ENCODE measurements around the gene DDX20.
"Not testable (repeated sequence)": the region's sequence is repeated elsewhere in the genome, so short reads cannot be mapped to it uniquely, and the experiment has no call there.

Gene DDX20

DNA sequence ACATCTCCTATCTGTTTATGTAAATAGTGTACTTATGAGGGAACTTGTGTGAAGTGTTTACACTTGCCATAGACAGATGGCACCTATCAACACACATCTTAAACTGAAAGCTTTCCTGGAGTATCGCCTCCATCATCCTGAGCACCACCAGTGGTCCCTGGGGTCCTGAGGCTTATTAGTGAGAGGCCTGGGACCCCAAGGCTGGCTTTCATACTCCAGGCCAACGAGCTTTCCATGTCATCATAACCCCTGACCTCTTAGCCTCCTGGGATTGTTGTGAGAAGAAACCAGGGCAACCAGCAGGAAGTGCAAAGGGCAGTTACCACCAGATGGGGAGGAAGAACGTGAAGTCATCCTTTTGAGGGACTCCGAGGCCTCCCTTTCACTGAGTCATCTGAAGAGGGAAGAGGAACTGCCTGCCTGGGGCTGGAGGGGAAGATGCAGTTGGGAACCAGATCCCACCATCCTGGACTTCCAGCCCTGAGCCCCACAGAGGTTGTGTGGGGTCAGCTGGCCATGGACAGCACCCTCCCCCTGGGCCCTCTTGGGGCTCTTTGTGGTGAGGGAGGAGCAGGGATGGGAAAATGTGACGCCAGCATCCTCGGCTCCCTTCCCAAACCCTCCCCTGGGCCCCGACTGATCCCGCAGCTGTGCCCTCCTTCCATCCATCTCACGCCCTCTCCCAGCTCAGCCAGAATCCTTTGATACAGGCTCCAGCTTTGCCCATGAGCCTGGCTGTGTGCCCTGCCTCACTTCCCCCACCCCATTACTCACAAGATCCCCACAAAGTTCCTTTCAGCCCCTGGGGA, 22.3 kb upstream of the DDX20 start:
- no peak for DNase-seq (ENCODE audit: low read depth, low spot score)

DNA sequence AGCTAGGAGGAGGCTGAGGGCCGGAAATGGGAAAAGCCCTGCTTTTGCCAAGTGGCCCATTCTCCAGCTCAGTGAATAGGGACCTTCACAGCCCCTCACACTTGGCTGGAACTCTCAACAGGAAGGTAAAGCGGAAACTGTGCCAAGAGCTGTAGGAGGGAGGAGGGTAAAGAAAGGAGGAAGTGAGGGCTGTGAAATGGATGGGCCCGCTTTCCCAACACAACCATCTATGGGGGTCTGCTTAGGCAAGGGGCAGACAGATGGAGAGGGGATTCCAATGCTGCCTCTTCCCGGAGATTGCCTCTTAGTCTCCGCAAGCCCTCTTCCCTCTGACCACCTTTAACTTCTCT, 21.7 kb upstream of the DDX20 start:
- no peak for DNase-seq (ENCODE audit: low read depth, low spot score)

DNA sequence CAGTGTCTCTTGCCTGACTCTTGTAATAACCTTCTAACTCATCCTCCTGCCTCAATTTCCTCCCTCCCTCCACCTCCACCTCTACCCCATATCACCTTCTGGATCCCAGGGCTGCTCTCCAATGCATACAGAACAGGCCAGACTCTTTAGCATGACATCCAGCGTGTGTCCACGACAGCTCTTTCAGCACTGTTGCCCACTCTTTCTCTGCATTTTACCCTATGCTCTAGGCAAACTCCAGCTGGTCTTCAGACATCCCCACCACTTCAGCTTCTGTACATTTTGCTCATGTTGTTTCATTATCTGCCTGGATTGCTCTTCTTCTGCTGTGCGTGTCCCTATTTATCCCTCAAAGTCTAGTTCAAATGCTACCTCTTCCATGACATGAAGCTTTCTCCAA, 21.3 kb upstream of the DDX20 start:
- no peak for DNase-seq (ENCODE audit: low read depth, low spot score)

DNA sequence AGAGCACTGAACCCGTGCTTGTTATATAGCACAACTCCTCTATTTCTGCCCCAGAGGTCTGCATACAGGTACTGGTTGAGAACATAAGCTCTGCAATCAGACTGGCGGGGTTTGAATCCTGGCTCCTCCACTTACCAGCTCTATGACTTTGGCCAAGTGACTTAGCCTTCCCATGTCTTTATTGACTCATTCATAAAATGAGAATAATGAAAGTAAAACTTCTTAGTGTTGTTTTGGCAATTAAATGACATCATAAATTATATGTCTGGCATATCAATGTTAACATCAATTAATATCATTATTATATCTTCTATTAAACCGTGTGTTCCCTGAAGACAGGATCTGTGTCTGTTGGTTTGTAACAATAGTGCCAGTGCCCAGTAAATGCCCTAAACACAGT, 20.8 kb upstream of the DDX20 start:
- no peak for DNase-seq (ENCODE audit: low read depth, low spot score)

DNA sequence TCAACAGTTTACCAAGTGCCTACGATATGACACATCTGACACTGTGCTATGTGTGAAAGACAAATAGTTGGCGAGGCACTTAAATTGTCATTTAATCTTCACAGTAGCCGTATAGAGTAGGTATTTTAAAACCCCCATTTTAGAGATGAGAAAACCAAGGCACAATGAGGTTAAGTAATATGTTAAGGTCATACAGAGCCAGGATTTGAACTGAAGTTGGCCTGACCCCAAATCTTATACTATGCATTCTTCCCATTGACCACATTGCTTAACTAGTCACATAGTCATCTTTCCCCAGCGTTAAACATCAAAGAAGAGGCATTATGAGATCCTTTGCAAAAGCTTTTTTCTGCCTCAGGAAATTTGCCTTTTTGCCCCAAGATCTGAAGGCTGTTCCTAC, 20.4 kb upstream of the DDX20 start:
- DNase-seq (ENCODE audit: low read depth, low spot score): no peak

DNA sequence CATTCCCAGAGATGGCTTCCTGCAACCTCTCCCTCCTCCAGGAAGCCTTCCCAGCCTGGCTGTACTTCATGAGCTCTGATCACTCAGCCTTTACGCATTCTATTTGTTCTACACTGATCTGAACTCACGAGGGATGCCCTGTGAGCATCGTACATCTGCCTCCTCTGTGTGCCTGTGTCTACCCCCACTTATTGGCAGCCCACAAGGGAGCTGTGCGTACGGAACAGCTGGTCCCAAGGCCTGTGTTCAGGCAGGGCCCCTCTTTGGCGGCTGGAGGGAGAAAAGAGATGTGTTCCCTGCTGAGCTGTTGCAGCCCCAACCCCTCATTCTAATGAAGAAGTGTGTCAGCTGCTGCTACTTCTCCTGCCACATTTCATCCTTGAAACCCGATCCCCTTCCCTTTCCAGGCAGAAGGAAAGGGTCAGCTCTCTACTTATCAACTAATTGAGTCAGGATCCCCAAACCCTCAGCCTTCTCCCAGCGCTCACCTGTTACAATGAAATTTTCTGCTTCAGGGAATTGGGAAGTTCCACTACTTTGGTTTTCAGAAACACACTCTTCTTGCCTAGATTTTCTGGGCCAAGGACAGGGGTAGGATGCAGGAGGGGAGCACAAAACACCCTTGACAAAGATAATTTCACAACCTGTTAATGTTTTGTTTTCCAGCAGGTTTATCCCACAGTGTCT, 19.7 kb upstream of the DDX20 start:
- DNase-seq (ENCODE audit: low read depth, low spot score): no peak

DNA sequence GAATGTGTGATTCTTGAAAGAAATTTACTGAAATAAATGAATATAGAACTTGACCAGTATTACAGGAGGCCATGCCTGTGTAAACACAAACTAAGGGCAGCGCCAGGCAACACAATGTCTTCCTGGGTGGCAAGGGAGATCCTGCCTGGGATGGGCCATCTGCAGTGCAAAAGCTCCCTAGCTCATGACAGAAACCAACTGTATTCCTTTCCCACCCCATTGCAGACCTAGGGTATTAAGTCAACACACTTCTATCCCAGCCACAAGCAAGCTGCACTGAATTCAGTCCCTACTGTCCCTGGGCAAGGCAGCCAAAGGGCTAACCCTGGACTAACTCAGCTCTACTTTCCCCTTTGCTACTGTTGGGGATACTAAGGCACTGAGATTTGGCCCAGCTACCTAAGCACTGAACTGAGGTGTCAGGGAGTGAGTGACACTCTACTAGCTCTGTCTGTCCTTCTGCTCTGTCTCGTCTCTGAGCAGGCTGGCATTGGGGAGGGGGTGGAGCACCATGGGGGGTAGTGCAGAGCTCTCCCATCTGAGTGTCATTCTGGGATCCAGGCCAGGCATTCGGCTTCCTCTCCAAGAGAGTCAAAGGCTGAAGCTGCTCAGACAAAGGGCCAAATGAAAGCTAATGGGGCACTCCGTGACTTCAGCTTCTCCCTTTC, 19.0 kb upstream of the DDX20 start:
- no peak for DNase-seq (ENCODE audit: low read depth, low spot score)

DNA sequence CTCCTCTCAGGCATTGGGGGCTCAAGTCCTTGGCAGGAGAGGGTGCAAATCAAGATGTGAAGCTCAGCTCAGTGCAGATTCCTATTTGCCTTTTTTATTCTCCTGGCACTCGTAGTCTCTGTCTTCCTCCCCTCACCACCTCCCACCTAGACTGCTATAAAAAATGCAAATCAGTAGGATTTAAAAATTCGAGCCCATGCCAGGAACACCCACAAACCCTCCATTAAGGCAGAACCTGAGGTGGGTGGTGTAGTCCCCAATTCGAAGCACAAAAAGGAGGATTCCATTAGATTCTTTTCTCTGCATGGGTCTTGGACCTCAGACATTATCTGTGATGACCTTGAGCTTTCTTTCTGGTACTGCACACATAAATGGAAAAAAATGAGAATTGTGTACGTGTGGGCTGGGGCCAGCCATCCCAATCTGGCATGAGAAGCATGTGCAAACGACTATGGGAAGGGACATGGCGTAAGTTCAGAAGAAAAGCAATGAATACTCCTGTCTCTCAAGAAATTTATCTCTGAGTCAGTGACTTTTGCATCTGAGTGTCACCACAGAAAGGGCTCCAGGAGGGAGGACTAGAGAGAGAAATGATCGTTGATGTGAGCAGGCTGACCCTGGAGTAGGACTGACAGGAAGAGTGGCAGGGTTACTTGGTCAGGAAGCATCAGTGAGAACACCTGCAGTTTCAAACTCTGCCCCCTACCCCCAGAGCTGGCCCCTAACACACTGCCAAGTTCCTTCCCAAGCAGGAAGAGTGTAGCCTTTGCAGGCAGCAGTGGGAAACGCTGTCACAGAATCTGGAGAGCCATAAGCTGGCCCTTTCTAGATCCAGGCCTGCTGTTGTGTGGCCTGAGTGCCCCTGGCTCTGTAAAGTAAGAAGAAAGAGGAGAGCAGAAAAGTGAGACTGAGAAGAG, 18.2 kb upstream of the DDX20 start:
- no peak for DNase-seq (ENCODE audit: low read depth, low spot score)

DNA sequence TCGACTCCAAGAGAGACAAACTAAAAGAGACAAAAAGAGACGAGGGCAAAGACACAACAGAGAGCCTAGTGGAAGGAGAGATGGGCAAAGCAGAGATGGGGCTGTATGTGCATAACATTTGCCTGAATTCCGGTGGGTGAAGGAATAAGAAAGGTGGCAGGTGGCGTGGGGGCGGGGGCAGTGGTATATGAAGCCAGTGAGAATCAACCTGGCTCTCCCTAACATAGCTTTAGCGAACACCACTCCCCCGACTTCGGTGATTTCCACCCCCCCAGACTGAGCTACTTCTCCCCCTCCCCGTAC, 17.6 kb upstream of the DDX20 start:
- no peak for DNase-seq (ENCODE audit: low read depth, low spot score)

DNA sequence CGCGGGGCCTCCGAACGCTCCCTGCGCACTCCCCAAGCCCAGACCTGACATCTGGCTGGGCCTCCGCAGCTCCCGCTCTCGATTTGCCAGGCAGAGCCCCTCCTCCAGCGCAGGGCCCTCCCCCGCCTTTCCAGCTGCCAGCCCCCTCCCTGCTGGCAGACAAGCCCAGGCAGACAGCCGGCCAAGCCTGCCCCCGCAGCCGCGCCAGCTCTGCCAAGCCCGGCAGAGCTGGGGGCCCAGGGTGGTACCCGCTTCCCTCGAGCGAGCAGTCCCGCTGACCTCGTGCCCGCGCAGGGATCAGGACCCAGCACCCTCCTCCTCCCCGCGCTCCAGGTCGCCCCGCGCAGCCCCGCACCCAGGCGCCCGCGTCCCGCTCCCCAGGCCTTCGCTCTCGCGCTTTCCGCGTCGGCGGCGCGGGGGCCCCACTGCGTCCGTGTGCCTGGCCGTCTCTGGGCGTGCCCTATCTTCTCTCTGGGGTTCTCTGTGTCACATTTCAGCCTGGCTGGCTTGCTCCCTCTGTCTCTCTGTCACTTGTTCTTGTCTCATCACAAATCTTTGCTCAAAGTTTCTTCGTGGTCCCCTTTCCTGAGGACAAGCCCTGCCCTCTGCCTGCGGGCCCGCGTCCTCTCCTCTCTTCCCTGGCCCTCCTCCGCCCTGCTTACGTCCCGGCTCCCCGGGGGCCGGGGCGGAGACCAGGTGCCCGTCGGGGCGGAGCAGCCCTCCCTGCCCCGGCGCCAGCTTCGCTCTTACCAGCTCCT, 17.1 kb upstream of the DDX20 start:
- no peak for DNase-seq (ENCODE audit: low read depth, low spot score)

DNA sequence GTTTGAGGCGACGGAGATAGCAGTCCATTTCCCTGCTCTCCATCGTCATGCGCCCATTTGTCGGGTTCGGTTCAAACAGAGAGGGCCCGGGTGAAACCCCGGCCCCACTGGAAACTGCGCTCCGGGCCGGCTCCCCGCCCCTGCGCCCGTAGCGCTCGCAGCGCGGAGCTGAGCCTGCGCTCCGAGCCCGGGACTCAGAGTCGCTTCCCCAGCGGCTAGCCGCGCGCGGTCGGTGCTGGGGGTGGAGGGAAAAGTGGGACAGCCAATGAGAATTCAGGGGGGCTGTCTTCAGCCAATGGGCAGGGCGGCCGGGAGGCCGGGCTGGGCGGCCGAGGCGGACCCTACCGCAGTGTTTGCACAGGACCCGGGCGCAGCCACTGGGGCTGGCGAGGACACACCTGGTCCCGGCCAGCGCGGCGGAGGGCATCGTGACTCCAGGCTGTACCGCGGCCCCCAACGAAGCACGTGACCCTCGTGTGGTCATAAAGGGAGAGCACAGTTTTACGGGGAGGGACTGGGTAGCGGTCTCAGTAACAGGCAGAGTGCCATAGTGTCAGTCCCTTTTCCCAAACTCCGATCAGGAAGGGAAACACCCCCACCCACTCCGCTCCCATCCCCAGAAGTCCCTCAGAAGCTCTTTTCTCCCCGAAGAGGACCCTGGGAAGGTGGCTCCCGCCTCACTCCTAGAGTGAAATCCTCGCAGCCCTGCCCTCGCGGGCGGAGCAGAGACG, 16.3 kb upstream of the DDX20 start, which contains the start of gene INKA2:
INKA2 (minus strand) TSS at position 202 of the 731 bp plus-strand sequence; CDS start at position 49, 153 bp downstream.
- DNase-seq (ENCODE audit: low read depth, low spot score): no peak

DNA sequence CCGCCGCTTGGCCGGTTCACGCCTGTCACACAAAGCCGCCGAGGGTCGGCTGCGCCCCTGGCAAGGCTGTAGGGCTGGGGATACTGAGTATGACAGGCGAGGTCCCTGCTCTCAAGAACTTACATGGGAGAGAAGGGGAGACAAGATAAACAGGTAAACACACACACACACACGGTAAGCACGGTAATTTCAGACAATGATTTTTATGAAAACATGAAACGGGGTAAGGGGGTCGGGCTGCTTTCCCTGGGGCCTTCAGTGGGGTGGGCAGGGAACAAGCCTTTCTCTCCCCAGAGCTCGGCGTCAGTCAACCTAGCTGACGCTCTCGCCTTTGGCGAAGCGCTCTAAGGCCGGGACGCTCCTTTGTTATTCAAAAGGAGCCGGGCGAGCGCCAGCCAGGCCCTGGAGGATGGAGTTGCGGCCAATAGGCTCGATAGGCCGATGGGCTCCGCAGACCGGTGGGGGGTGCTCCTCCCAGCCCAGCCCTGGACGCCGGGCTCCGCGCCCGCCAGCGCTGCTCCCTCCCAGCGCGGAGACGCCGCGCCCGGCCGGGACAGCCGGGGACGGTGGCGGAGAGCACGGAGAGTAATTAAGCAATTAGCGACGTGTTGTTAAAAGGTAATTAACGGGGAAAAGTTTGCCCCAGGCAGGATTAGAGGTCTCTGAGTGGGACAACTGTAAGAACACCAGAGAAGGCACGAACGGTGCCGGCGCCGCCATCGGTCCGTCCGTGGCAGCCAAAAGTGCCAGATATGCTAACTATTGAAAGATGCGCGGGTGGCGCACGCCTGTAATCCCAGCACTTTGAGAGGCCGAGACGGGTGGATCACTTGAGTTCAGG, 15.6 kb upstream of the DDX20 start:
- no peak for DNase-seq (ENCODE audit: low read depth, low spot score)

DNA sequence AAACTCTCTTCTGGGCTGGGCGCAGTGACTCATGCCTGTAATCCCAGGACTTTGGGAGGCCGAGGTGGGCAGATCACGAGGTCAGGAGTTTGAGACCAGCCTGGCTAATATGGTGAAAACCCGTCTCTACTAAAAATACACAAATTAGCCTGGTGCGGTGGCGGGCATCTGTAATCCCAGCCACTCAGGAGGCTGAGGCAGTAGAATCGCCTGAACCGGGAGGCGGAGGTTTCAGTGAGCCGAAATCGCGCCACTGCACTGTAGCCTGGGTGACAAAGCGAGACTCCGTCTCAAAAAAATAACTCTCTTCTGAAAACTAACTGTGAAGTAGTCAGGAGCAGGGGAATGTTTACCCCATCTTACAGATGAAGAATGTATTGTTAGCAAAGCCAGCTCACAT, 13.4 kb upstream of the DDX20 start:
- not testable (repeated sequence) for DNase-seq (ENCODE audit: low read depth, low spot score)

DNA sequence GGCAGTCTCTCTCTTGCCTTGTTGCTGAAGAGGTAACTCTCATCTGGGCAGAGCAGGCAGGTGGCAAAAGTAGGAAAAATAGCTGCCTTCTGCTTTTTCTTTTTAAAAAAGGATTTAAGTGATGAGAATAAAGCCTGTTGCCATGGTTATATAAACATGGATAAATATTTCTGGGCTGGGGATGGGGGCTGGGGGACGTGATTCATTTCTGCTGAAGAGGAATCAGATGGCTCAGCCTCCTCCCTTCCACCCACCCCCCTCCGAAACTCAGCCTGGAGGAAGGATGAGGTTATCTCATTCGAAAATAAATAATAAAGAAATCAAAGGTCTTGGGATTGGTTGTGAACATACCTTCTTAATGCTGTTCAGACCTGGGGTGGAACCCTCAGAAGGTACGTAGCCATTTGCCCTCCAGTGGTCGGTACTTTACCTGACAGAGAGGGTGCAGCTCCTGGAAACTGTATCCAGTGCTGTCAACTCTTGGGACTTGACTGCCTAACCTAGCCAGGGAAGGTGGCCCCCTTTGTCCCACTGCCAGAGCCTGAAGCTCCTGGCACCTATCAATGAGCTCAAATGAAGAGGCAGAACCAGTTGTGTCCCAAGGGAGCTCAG, 12.7 kb upstream of the DDX20 start:
- DNase-seq (ENCODE audit: low read depth, low spot score): no peak

DNA sequence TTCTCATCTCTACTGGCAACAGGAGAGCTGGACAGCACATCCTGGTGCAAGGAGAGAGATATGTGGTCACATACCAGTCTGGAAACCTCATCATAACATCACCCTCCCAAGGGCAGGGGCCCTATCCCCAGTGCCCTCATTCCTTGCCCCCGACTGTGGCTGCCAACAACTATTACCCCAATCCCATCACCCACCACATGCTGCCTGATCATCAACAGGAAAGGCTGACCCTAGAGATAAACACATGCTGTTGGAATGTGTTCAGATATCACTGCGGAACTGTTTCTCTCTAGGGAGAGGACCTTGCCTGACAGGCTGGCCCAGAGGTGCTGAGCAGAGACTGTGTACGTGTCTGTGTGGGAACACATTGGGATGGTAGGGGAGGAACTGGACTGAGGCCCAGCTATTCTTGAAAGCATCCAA, 12.0 kb upstream of the DDX20 start:
- no peak for DNase-seq (ENCODE audit: low read depth, low spot score)

DNA sequence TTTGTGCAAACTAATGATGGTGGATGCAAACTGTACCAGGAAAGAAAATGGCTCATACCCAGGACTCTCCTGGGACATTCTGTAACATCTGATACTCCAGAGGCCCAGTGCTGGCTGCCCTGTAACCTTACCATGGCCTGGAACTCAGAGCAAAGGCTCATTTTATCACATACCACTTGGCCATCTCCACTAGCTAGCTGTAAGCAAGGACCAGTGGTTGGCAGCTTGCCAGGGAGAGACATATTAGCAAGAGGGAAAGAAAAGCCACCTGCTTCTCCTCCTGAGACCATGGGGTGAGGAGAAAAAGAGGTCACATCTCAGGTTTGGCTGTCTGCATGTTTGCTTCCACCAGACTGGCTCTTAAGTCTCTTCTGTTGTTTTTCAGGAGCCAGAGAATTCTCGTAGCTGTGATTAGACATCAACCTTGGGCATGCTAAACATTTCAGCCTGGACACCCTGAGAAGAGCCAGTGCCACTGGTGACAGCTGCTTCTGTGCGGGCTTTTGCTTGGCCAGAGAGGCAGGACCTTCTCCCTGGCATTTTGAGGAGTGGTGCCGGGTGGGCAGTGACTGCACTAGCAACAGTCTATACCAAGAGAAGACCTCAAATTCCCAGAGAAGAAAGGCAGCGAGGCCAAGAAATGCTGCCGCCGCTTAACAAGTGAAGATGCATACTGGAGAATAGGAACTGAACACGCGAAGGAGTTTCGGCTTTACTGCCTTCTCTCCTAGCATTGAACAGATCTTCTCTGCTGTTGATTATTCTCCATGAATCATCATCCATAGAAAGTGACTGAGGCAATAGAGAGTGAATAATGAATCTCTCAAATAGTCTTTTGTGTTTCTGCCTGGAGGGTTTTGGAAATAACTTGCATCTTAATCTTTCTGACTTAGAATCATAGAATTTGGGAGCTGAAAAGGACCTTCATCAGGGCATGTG, 9.8 kb upstream of the DDX20 start:
- DNase-seq (ENCODE audit: low read depth, low spot score): no peak

DNA sequence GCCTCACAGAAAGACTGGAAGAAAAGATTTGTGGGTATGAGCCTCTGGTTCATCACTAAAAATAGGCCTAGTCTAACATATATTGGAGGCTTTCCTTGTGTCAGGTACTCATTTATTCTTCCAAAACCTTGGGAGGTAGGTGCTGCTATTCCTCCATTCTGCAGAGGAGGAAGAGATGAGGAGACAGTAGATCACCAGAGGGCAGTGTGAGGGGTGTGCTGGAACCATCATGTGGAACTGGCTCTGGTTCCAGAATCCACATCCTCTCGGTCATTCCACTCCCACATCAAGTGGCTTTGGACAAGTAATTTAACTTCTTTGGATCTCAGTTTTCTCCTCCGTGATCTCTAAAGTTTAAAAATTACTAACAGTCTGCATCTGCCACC, 9.1 kb upstream of the DDX20 start:
- no peak for DNase-seq (ENCODE audit: low read depth, low spot score)

DNA sequence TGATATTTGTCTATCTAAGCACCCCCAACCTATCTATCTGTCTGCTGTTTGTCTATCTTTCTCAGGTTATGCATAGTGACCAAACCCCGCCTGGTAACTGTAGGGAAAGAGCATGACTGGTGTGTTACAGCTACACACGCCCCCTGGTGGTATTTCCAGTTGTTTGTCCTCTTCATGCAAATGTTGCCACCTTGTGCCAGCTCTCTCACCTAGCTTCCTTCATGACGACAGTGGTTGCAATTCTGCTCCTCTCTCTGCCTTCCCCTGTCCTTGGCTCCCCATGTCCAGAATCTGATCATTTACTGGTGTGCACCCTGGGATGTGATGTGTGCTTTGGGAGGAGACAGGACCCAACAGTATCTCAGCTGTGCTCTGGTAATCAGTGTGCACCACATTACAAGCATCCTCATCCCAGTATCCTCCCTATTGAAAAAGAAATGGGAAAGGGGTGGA, 8.4 kb upstream of the DDX20 start:
- peak; percentile 45 for DNase-seq (ENCODE audit: low read depth, low spot score)
